Kidney (tissue), 14 donors: ENCODE data around the gene SMC1B. TPM values are rescaled to one million over a fixed set of nuclear protein-coding genes. Genes with fewer than 3 reads are reported as not detected.

Experiments
- DNase-seq, 5 donors: peaks; one replicate each; pipeline ENCODE4 v3.0.0-alpha.2; 2013 to 2020
- FAIRE-seq: peaks from 2 replicates; lab custom pipeline; 2012; peaks lifted over from hg19 to GRCh38; lab: Jason Lieb, UNC
- H3K27ac ChIP-seq, 2 donors: one replicate each; pipeline ENCODE4 v1.7.0; 2013; ENCODE audit warnings: low read depth in 2 of 2, low read length in 2 of 2, inconsistent platforms in 1 of 2
- H3K27me3 ChIP-seq: one replicate; pipeline ENCODE4 v1.7.1; 2013; ENCODE audit warnings: low read length, inconsistent platforms; ENCODE audit not compliant: control insufficient read depth, insufficient read depth
- H3K36me3 ChIP-seq, 3 donors: one replicate each; pipeline versions ENCODE4 v1.7.0 to v1.7.1; 2013; ENCODE audit warnings: low read length in 3 of 3, control low read depth in 1 of 3, inconsistent platforms in 1 of 3; ENCODE audit not compliant: insufficient read depth in 3 of 3, control insufficient read depth in 2 of 3
- H3K4me1 ChIP-seq, 3 donors: one replicate each; pipeline versions ENCODE4 v1.7.0 to v1.7.1; 2013; ENCODE audit warnings: low read length in 3 of 3, inconsistent platforms in 1 of 3, low read depth in 1 of 3; ENCODE audit not compliant: control insufficient read depth in 2 of 3, insufficient read depth in 2 of 3
- H3K4me3 ChIP-seq, 3 donors: one replicate each; pipeline versions ENCODE4 v1.7.0 to v1.8.1; 2013; ENCODE audit warnings: low read length in 3 of 3, control low read depth in 1 of 3, inconsistent platforms in 1 of 3
- H3K9ac ChIP-seq, 3 donors: one replicate each; pipeline versions ENCODE4 v1.7.0 to v1.7.1; 2013; ENCODE audit warnings: low read length in 3 of 3, control low read depth in 1 of 3, inconsistent platforms in 1 of 3
- H3K9me3 ChIP-seq, 3 donors: one replicate each; pipeline versions ENCODE4 v1.7.0 to v1.7.1; 2013; ENCODE audit warnings: low read length in 3 of 3, control low read depth in 1 of 3, inconsistent platforms in 1 of 3; ENCODE audit not compliant: control insufficient read depth in 2 of 3, insufficient read depth in 1 of 3
- intact Hi-C: fragments of 100-400 bp; cut with DNase I; formaldehyde crosslinking; loops from one replicate; pipeline ENCODE4 v1.11.1; 2022
- polyA plus RNA-seq: library from polyadenylated mRNA; stranded (reverse); fragments of 350-450 nt; fragmentation: Illumina TruSeq; extraction: RNeasy Lipid Tissue Mini Kit (QIAGEN cat#74804); gene quantifications from one replicate; pipeline ENCODE4 v1.2.3, GENCODE V29; 2014; ENCODE audit warnings: low read depth, low replicate concordance; ENCODE audit not compliant: insufficient read depth
- total RNA-seq: library from RNA; stranded (reverse); fragmentation: NEBNext Ultra II Directional; extraction: Animal tissue kit (Norgen Biotek cat#: 25700); gene quantifications from one replicate; pipeline ENCODE4 v1.2.1, GENCODE V29; 2021
- TF ChIP-seq, protein P1 (sequence below): IDR thresholded peaks from 3 replicates; pipeline ENCODE4 v1.5.1; 2012; ENCODE audit warnings: mild to moderate bottlenecking, moderate library complexity, borderline replicate concordance; ENCODE audit not compliant: insufficient read depth; ENCODE audit errors: extremely low read depth
- donor health status: control.
- donor health status: control.
- donor health status: control.
- donor health status: control.
- donor health status: control.
- donor health status: DM: yes; HTN: yes; CAD: no.
- donor health status: Normal renal cell carcinoma (clear cell type).

SMC1B gene
- total and polyA plus RNA-seq, 2 donors from 2014 or later: not detected

GRCh38 chr22:45314786-45315185 is 98.6 kb downstream of the SMC1B start:
- peaks cover 0 to 10% (median 0%) of the 10 kb centered on the region in 3 donors for H3K4me1 ChIP-seq
- DNase-seq (peak in 1 of 5 donors; percentile 2), FAIRE-seq (no peak)
- H3K36me3 ChIP-seq: no peaks in the 10 kb centered on the region
- H3K4me3 ChIP-seq: no peak overlapping the region
- no peaks in the 10 kb centered on the region for H3K9me3 ChIP-seq
- intact Hi-C loops: no loop called here
- H3K27me3 ChIP-seq: no peaks in the 10 kb centered on the region
- no peak overlapping the region for H3K27ac ChIP-seq
- TF ChIP-seq, protein P1, sequence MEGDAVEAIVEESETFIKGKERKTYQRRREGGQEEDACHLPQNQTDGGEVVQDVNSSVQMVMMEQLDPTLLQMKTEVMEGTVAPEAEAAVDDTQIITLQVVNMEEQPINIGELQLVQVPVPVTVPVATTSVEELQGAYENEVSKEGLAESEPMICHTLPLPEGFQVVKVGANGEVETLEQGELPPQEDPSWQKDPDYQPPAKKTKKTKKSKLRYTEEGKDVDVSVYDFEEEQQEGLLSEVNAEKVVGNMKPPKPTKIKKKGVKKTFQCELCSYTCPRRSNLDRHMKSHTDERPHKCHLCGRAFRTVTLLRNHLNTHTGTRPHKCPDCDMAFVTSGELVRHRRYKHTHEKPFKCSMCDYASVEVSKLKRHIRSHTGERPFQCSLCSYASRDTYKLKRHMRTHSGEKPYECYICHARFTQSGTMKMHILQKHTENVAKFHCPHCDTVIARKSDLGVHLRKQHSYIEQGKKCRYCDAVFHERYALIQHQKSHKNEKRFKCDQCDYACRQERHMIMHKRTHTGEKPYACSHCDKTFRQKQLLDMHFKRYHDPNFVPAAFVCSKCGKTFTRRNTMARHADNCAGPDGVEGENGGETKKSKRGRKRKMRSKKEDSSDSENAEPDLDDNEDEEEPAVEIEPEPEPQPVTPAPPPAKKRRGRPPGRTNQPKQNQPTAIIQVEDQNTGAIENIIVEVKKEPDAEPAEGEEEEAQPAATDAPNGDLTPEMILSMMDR: no peak
- no peak overlapping the region for H3K9ac ChIP-seq

DNA sequence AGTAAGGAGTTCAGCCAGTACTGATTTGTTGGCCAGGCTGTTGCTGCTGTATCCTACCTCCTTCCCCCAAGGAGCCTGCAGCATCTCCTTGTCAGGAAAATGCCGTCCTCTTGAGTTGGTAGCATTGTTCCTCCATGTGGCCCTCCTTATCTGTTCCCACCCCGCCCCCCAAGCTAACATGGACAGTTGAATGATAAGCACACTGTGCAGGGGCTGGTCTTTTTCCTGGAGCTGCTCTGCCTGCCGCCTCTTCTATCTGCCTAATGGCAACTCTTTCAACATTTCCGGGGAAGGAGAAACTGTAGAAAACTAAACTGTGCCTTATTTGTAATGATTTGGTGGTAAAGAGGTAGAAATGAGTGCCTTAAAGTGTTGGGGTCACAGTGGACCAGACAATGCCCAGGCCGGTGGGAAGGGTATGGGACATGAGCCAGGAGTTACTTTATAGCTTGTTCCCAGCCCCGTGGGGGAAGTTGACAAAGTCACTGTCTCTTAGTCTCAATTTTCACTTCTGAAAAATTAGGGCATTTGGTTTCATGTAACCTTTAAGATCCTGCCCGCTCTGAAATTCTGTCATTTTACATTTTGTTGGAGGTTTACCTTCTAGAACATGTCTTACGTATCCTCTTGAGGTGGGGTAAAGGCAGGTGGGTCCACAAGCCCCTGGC is 99.2 kb downstream of the SMC1B start:
- TF ChIP-seq, protein P1: no peak

DNA sequence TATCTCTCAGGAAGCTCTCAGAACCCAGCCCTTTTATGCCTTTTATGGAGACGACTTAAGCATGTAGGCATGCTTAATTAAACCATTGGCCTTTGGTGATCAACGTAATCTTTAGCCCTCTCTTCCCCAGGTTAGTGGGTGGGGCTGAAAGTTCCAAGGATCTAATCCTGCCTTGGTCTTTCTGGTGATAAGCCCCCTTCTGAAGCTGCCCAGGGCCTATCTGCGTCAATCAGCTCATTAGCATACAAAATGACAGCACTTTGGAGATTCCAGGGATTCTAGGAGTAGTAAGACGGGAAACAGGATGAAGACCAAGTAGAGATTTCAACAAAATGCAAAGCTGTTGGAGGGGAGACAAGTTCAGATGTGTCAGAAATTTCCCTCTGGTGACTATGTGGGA is 100.5 kb downstream of the SMC1B start:
- H3K36me3 ChIP-seq: no peaks in the 10 kb centered on the region
- no peak for DNase-seq
- TF ChIP-seq, protein P1: no peak
- FAIRE-seq: no peak
- no peak overlapping the region for H3K9ac ChIP-seq
- peaks cover 0 to 10% (median 7%) of the 10 kb centered on the region in 3 donors for H3K4me1 ChIP-seq
- no peaks in the 10 kb centered on the region for H3K9me3 ChIP-seq
- intact Hi-C loops: no loop called here
- no peak overlapping the region for H3K4me3 ChIP-seq
- H3K27me3 ChIP-seq: no peaks in the 10 kb centered on the region
- H3K27ac ChIP-seq: no peak overlapping the region

More for the DNA sequence above, 99.2 kb downstream of the SMC1B start:
- no peaks in the 10 kb centered on the region for H3K9me3 ChIP-seq
- H3K27ac ChIP-seq: no peak overlapping the region
- FAIRE-seq: no peak
- H3K36me3 ChIP-seq: no peaks in the 10 kb centered on the region
- DNase-seq: peak in 1 of 5 donors; percentile 15
- no peak overlapping the region for H3K4me3 ChIP-seq
- peaks cover 0 to 11% (median 3%) of the 10 kb centered on the region in 3 donors for H3K4me1 ChIP-seq
- intact Hi-C loops: no loop called here
- no peaks in the 10 kb centered on the region for H3K27me3 ChIP-seq
- H3K9ac ChIP-seq: no peak overlapping the region
